GM12892 (cell line): ENCODE data around the gene DOCK1.

ENCODE experiments used
- DNase-seq: peaks from one replicate; pipeline ENCODE4 v3.0.0; 2011; ENCODE audit not compliant: insufficient read length
- FAIRE-seq: peaks from 2 replicates; lab custom pipeline; 2011; peaks lifted over from hg19 to GRCh38; lab: Jason Lieb, UNC
- POLR2A ChIP-seq: IDR thresholded peaks from 2 replicates; pipeline ENCODE4 v1.6.1; 2011; ENCODE audit warnings: low read depth, low read length, control low read depth
- POLR2AphosphoS5 ChIP-seq: IDR thresholded peaks from 2 replicates; pipeline ENCODE4 v1.6.1; 2011; ENCODE audit warnings: low read depth, low read length, control low read depth
- TAF1 ChIP-seq: IDR thresholded peaks from 2 replicates; pipeline ENCODE4 v1.6.1; 2011; ENCODE audit warnings: low read depth, mild to moderate bottlenecking, control low read depth, low read length, borderline replicate concordance

DOCK1 gene

GRCh38 chr10:127158662-127159061 is 253.4 kb downstream of the DOCK1 start:
- FAIRE-seq (no peak), DNase-seq (no peak)
- TF ChIP-seq POLR2AphosphoS5, result no peak
- TF ChIP-seq POLR2A, result no peak
- TF ChIP-seq TAF1, result no peak

GRCh38 chr10:127159648-127160245 is 254.5 kb downstream of the DOCK1 start:
- no peak for TF ChIP-seq POLR2AphosphoS5
- no peak for TF ChIP-seq POLR2A
- TF ChIP-seq TAF1, result no peak
- no peak for FAIRE-seq
- DNase-seq, result no peak

GRCh38 chr10:127161482-127161881 is 256.3 kb downstream of the DOCK1 start:
- TF ChIP-seq TAF1 (no peak), POLR2AphosphoS5 (no peak), POLR2A (no peak)
- DNase-seq, result no peak
- no peak for FAIRE-seq

GRCh38 chr10:127162841-127163240 is 257.6 kb downstream of the DOCK1 start:
- FAIRE-seq (no peak), DNase-seq (no peak)
- TF ChIP-seq TAF1 (no peak), POLR2A (no peak)

GRCh38 chr10:127168261-127168660 is 263.0 kb downstream of the DOCK1 start:
- TF ChIP-seq POLR2A, result no peak
- no peak for FAIRE-seq
- DNase-seq, result no peak

- FAIRE-seq (no peak), DNase-seq (no peak)
- TF ChIP-seq TAF1, result no peak
- TF ChIP-seq POLR2AphosphoS5, result no peak
- no peak for TF ChIP-seq POLR2A
Measured at GRCh38 chr10:127174866-127175265, 269.6 kb downstream of the DOCK1 start.

GRCh38 chr10:127175357-127176110 is 270.3 kb downstream of the DOCK1 start:
- DNase-seq (no peak), FAIRE-seq (no peak)
- TF ChIP-seq POLR2AphosphoS5 (no peak), POLR2A (no peak), TAF1 (no peak)

GRCh38 chr10:127176649-127177048 is 271.4 kb downstream of the DOCK1 start:
- no peak for TF ChIP-seq POLR2AphosphoS5
- no peak for TF ChIP-seq TAF1
- TF ChIP-seq POLR2A, result no peak
- DNase-seq, result no peak
- FAIRE-seq, result no peak

GRCh38 chr10:127179612-127180250 is 274.5 kb downstream of the DOCK1 start:
- no peak for TF ChIP-seq POLR2A
- TF ChIP-seq TAF1, result no peak
- no peak for DNase-seq
- FAIRE-seq, result no peak

GRCh38 chr10:127182161-127182560 is 276.9 kb downstream of the DOCK1 start:
- DNase-seq, result no peak
- TF ChIP-seq POLR2AphosphoS5 (no peak), POLR2A (no peak), TAF1 (no peak)
- FAIRE-seq, result no peak

GRCh38 chr10:127184582-127184981 is 279.4 kb downstream of the DOCK1 start:
- no peak for FAIRE-seq
- DNase-seq, result no peak
- TF ChIP-seq POLR2AphosphoS5, result no peak
- no peak for TF ChIP-seq POLR2A
- TF ChIP-seq TAF1, result no peak

- TF ChIP-seq TAF1, result no peak
- TF ChIP-seq POLR2A, result no peak
- TF ChIP-seq POLR2AphosphoS5, result no peak
- DNase-seq (no peak), FAIRE-seq (no peak)
Measured at GRCh38 chr10:127186813-127187212, 281.6 kb downstream of the DOCK1 start.
